Measurements from ENCODE around the gene OR11A1.

DNA sequence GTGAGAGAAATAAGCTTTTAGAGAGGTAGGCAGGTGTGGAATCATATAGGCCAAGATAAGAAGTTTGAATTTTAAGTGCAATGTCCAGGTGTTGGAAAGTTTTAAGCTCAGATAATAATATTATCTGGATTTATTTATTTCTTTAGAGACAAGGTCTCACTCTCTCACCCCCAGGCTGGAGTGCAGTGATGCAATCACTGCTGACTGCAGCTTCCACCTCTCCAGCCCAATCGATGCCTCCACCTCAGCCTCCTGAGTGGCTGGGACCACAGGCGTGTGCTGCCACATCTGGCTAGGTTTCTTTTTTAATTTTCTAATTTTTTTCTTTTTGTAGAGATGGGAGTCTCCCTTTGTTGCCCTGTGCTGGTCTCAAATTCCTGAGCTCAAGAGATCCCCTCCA is 36.4 kb upstream of the OR11A1 start:
- TF ChIP-seq CTCF (conservative IDR thresholded peaks at IDR 0.05; ENCODE audit: low read depth, low read length) (no peak), EZH2phosphoT487 (IDR thresholded peaks at IDR 0.05; ENCODE audit: borderline replicate concordance, low read length) (no peak)

Data from PC-3 (cell line).